ENCODE data around the gene CUL4A. TPM values are rescaled to one million over a fixed set of nuclear protein-coding genes. Genes with fewer than 3 reads are reported as not detected.

Gene CUL4A
- total and polyA plus RNA-seq, 2 donors (not counting 3 experiments of a cell fraction or from before 2014, with no cell fraction given), result 37.9 to 80.0 TPM

DNA sequence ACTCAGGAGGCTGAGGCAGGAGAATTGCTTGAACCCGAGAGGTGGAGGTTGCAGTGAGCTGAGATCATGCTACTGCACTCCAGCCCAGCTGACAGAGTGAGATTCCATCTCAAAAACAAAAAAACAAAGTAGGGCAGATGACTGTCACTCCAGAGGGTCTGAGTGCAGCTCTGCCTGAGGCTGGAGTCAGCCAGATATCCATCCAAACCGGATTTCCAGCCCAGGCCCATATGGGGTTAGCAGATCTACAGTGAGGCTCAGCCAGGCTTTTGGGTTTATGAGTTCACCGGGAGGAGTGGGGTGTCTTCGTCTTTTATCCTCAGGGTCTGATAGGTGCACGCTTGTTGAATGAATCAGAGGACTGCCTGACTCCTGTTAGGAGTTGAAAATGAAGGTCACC, 106.6 kb downstream of the CUL4A start:
- Histone ChIP-seq H3K79me2 (ENCODE audit: control insufficient read depth, insufficient read depth, low read length) (peaks cover 3% of the 10 kb centered on the region), H3K27me3 (ENCODE audit: control insufficient read depth in 2 of 2, insufficient read depth in 2 of 2, low read length in 2 of 2) (no peaks in the 10 kb centered on the region), H2AFZ (ENCODE audit: low read depth, low read length) (no peak overlapping the region), H3K4me3 (replicated peaks in 1 of 3; ENCODE audit: insufficient read depth in 1 of 3, low read depth in 1 of 3, low read length in 3 of 3) (no peak overlapping the region), H3K9ac (replicated peaks; ENCODE audit: extremely low read depth, insufficient read depth, low read length) (no peak overlapping the region), H3K4me1 (ENCODE audit: control insufficient read depth, extremely low read depth, insufficient read depth, low read length) (no peaks in the 10 kb centered on the region), H3K9me1 (replicated peaks; ENCODE audit: control insufficient read depth, extremely low read depth, insufficient read depth, low read length) (no peaks in the 10 kb centered on the region), H3K36me3 (ENCODE audit: control insufficient read depth in 2 of 2, extremely low read depth in 1 of 2, insufficient read depth in 2 of 2, low read length in 2 of 2) (peaks cover 0 to 33% of the 10 kb centered on the region in 2 experiments), H3K4me2 (ENCODE audit: insufficient read depth, low read length) (no peak overlapping the region), H4K20me1 (replicated peaks; ENCODE audit: control insufficient read depth, extremely low read depth, insufficient read depth, low read length) (no peaks in the 10 kb centered on the region), H3K9me3 (replicated peaks; ENCODE audit: control insufficient read depth, insufficient read depth, low read length) (no peaks in the 10 kb centered on the region), H3K27ac (ENCODE audit: insufficient read depth, low read depth, low read length) (no peak overlapping the region)
- intact Hi-C loops (cut with micrococcal nuclease) (no loop called here), dilution Hi-C loops (cut with MboI; ENCODE audit: extremely low pct_ligation_motif_present, low sequenced_read_pairs) (no loop called here)
- BruUV-seq (replicated peaks), result no TSS peak
- ChIA-PET POLR2A (no interaction called here), CTCF (no interaction called here)
- DNase-seq (ENCODE audit: low read depth, low spot score), result no peak
- FAIRE-seq, result no peak
- TF ChIP-seq MYC (IDR thresholded peaks at IDR 0.05; ENCODE audit: low read depth, low read length), result no peak
- TF ChIP-seq POLR2AphosphoS5 (IDR thresholded peaks at IDR 0.05; ENCODE audit: insufficient read depth, low read depth, low read length), result no peak
- no peak for TF ChIP-seq JUN (IDR thresholded peaks at IDR 0.05; ENCODE audit: borderline replicate concordance, insufficient read depth, insufficient read length, low read depth)

Small RNA genes within 50 kb of the gene (microRNA-seq; reads per million reads assigned to microRNA genes)
- not detected for gene MIR8075 (ENCODE audit: borderline number of aligned reads, borderline replicate concordance)

Small RNA genes within 50 kb of the gene (small RNA-seq; reads per million reads assigned to genes)
- gene AL137002.1 (ENCODE audit: insufficient read depth, insufficient read length, low read depth, low replicate concordance) (not detected), gene MIR8075 (ENCODE audit: insufficient read depth, insufficient read length, low read depth, low replicate concordance) (not detected)

Other genes with a start within 250 kb of the CUL4A start
- 0.58 TPM in 1 of 2 replicates, not detected in the other for gene MCF2L, start 240.4 kb upstream of the CUL4A start, total RNA-seq
- 0.06 and 0.33 TPM in 2 replicates for gene MCF2L, start 240.4 kb upstream of the CUL4A start, polyA plus RNA-seq
- not detected in 2 replicates for gene F7, start 103.8 kb upstream of the CUL4A start, total RNA-seq
- gene F7, start 103.8 kb upstream of the CUL4A start, polyA plus RNA-seq, result not detected in 2 replicates
- gene F10, start 86.8 kb upstream of the CUL4A start, total RNA-seq, result not detected in 2 replicates
- gene F10, start 86.8 kb upstream of the CUL4A start, polyA plus RNA-seq, result 0.14 and 0.25 TPM in 2 replicates
- not detected in 2 replicates for gene PROZ, start 51.0 kb upstream of the CUL4A start, total RNA-seq
- gene PROZ, start 51.0 kb upstream of the CUL4A start, polyA plus RNA-seq, result not detected in 2 replicates
- gene PCID2, start 944 bp upstream of the CUL4A start, total RNA-seq, result 48.5 and 55.6 TPM in 2 replicates
- gene PCID2, start 944 bp upstream of the CUL4A start, polyA plus RNA-seq, result 43.2 and 52.1 TPM in 2 replicates
- gene LAMP1, start 87.6 kb downstream of the CUL4A start, total RNA-seq, result 285 and 286 TPM in 2 replicates
- 260 and 262 TPM in 2 replicates for gene LAMP1, start 87.6 kb downstream of the CUL4A start, polyA plus RNA-seq
- gene GRTP1, start 154.5 kb downstream of the CUL4A start, total RNA-seq, result not detected in 2 replicates
- not detected in 2 replicates for gene GRTP1, start 154.5 kb downstream of the CUL4A start, polyA plus RNA-seq
- gene ADPRHL1, start 243.9 kb downstream of the CUL4A start, total RNA-seq, result 0.35 and 0.97 TPM in 2 replicates
- 0.46 and 0.52 TPM in 2 replicates for gene ADPRHL1, start 243.9 kb downstream of the CUL4A start, polyA plus RNA-seq

All from endothelial cell of umbilical vein (primary cell).